RPMI8226 (cell line): Measurements from ENCODE around the gene JPH3.
A peak's percentile ranks its signal among the peaks of the same experiment; 100 is the strongest.

Source experiments
- DNase-seq: peaks from one replicate; pipeline ENCODE4 v3.0.0-alpha.2; 2015

JPH3 gene

GRCh38 chr16:87601401-87601981 is 817 bp upstream of the JPH3 start:
- no peak for DNase-seq

GRCh38 chr16:87602821-87603683 is 744 bp downstream of the JPH3 start:
- DNase-seq, result no peak

- no peak for DNase-seq
These were observed 1.7 kb downstream of the JPH3 start for GRCh38 chr16:87603684-87604633.

GRCh38 chr16:87604634-87605111 is 2.4 kb downstream of the JPH3 start:
- DNase-seq, result no peak

GRCh38 chr16:87607223-87607622 is 4.9 kb downstream of the JPH3 start:
- no peak for DNase-seq

GRCh38 chr16:87607871-87608270 is 5.6 kb downstream of the JPH3 start:
- DNase-seq, result no peak

GRCh38 chr16:87608400-87608985 is 6.2 kb downstream of the JPH3 start:
- DNase-seq, result peak; percentile 67

GRCh38 chr16:87610026-87610425 is 7.7 kb downstream of the JPH3 start:
- no peak for DNase-seq

- no peak for DNase-seq
These were observed 9.1 kb downstream of the JPH3 start for GRCh38 chr16:87611456-87611855.

- DNase-seq, result no peak
These were observed 11.7 kb downstream of the JPH3 start for GRCh38 chr16:87613961-87614360.

GRCh38 chr16:87615621-87616041 is 13.3 kb downstream of the JPH3 start:
- DNase-seq, result no peak

GRCh38 chr16:87616556-87616955 is 14.2 kb downstream of the JPH3 start:
- no peak for DNase-seq

- no peak for DNase-seq
These were observed 15.9 kb downstream of the JPH3 start for GRCh38 chr16:87618216-87618615.

GRCh38 chr16:87619360-87620200 is 17.3 kb downstream of the JPH3 start:
- DNase-seq, result no peak

- DNase-seq, result no peak
These were observed 17.8 kb downstream of the JPH3 start for GRCh38 chr16:87620201-87620495.

GRCh38 chr16:87621550-87621829 is 19.2 kb downstream of the JPH3 start:
- DNase-seq, result no peak

GRCh38 chr16:87621976-87622713 is 19.8 kb downstream of the JPH3 start:
- DNase-seq, result no peak

- DNase-seq, result no peak
These were observed 20.5 kb downstream of the JPH3 start for GRCh38 chr16:87622756-87623319.

GRCh38 chr16:87625241-87625797 is 23.0 kb downstream of the JPH3 start:
- DNase-seq, result no peak

- no peak for DNase-seq
These were observed 24.1 kb downstream of the JPH3 start for GRCh38 chr16:87626401-87626800.

GRCh38 chr16:87626905-87627304 is 24.6 kb downstream of the JPH3 start:
- DNase-seq, result no peak
